Loucy (cell line): Measurements from ENCODE around the gene RAB15.

Experiments
- H2AFZ ChIP-seq: fragments of 200-600 bp; sonication (generic); 2 replicates; pipeline ENCODE4 v1.6.0; 2016; ENCODE audit warnings: antibody characterized with exemption, mild to moderate bottlenecking, low read length, moderate library complexity
- H3F3A ChIP-seq: fragments of 200-600 bp; 2 replicates; pipeline ENCODE4 v1.6.0; 2016; ENCODE audit warnings: antibody characterized with exemption, low read depth, mild to moderate bottlenecking
- H3K27me3 ChIP-seq: fragments of 200-600 bp; sonication (generic); 2 replicates; pipeline ENCODE4 v1.6.1; 2014; ENCODE audit warnings: low read length, mild to moderate bottlenecking; ENCODE audit not compliant: insufficient read depth, poor library complexity, severe bottlenecking
- H3K36me3 ChIP-seq: fragments of 200-600 bp; sonication (generic); 2 replicates; pipeline ENCODE4 v1.6.1; 2016; ENCODE audit warnings: low read length; ENCODE audit not compliant: insufficient read depth
- H3K4me1 ChIP-seq: fragments of 200-600 bp; sonication (generic); 2 replicates; pipeline ENCODE4 v1.5.1; 2014; ENCODE audit warnings: low read length, mild to moderate bottlenecking; ENCODE audit not compliant: insufficient read depth, poor library complexity, severe bottlenecking
- H3K4me2 ChIP-seq: fragments of 200-600 bp; sonication (generic); 2 replicates; pipeline ENCODE4 v1.6.0; 2014; ENCODE audit warnings: antibody characterized with exemption, low read length, low read depth, mild to moderate bottlenecking; ENCODE audit not compliant: poor library complexity, severe bottlenecking
- H3K4me3 ChIP-seq: fragments of 200-600 bp; sonication (generic); 2 replicates; pipeline ENCODE4 v1.5.1; 2014; ENCODE audit warnings: low read length, mild to moderate bottlenecking, mixed read lengths; ENCODE audit not compliant: poor library complexity, severe bottlenecking
- H3K79me2 ChIP-seq: fragments of 200-600 bp; sonication (generic); 2 replicates; pipeline ENCODE4 v1.6.1; 2014; ENCODE audit warnings: low read length; ENCODE audit not compliant: insufficient read depth
- H3K9ac ChIP-seq: fragments of 200-600 bp; sonication (generic); 2 replicates; pipeline ENCODE4 v1.6.0; 2014; ENCODE audit warnings: mild to moderate bottlenecking, low read depth, low read length, moderate library complexity; ENCODE audit not compliant: poor library complexity, severe bottlenecking
- H3K9me2 ChIP-seq: fragments of 200-600 bp; sonication (generic); replicated peaks from 2 replicates; pipeline ENCODE4 v1.6.1; 2016; ENCODE audit warnings: low read depth, low read length, mixed read lengths
- H3K9me3 ChIP-seq: fragments of 200-600 bp; sonication (generic); 2 replicates; pipeline ENCODE4 v1.6.1; 2014; ENCODE audit warnings: mild to moderate bottlenecking, antibody characterized with exemption, low read length, low read depth; ENCODE audit not compliant: insufficient read depth
- H4K20me1 ChIP-seq: fragments of 200-600 bp; sonication (generic); 2 replicates; pipeline ENCODE4 v1.6.0; 2014; ENCODE audit warnings: antibody characterized with exemption, low read length, mild to moderate bottlenecking; ENCODE audit not compliant: insufficient read depth, poor library complexity, severe bottlenecking
- CTCF ChIP-seq: fragments of 200-600 bp; sonication (generic); conservative IDR thresholded peaks from 2 replicates; pipeline ENCODE4 v1.5.1; 2014; ENCODE audit warnings: mild to moderate bottlenecking, antibody characterized with exemption, low read length
- EZH2phosphoT487 ChIP-seq: fragments of 200-600 bp; IDR thresholded peaks from 2 replicates; pipeline ENCODE4 v1.6.1; 2018; ENCODE audit warnings: antibody characterized with exemption, mild to moderate bottlenecking, moderate library complexity, borderline replicate concordance

RAB15 gene

GRCh38 chr14:64986648-64987437 is 14.7 kb upstream of the RAB15 start, which contains the start of gene FNTB:
Gene FNTB, plus strand, starts transcription at chr14:64986895. Its CDS starts 59 bp downstream, at chr14:64986954.
- Histone ChIP-seq H3K4me3 (peak within 1 kb of the TSS; percentile 80), H3K4me1 (peaks cover 47% of the 10 kb centered on the region), H3K9me2 (no peaks in the 10 kb centered on the region), H3K27me3 (no peaks in the 10 kb centered on the region), H3K9me3 (no peaks in the 10 kb centered on the region), H3K79me2 (peaks cover 44% of the 10 kb centered on the region), H2AFZ (peak within 1 kb of the TSS; percentile 83), H3F3A (peaks cover 5% of the 10 kb centered on the region; the same call in 1 of the 2 replicates), H3K9ac (peak within 1 kb of the TSS; percentile 87), H3K4me2 (peak within 1 kb of the TSS; percentile 86), H3K36me3 (no peaks in the 10 kb centered on the region), H4K20me1 (no peaks in the 10 kb centered on the region)
- TF ChIP-seq CTCF (peak; percentile 91), EZH2phosphoT487 (no peak)

- Histone ChIP-seq H3K4me1 (peaks cover 17% of the 10 kb centered on the region), H3K4me2 (peak overlapping the region; percentile 56), H3K4me3 (peak overlapping the region; percentile 20), H3K9ac (no peak overlapping the region), H3K79me2 (peaks cover 17% of the 10 kb centered on the region), H4K20me1 (no peaks in the 10 kb centered on the region), H2AFZ (peak overlapping the region; percentile 71; the same call in 1 of the 2 replicates), H3K9me3 (no peaks in the 10 kb centered on the region), H3K9me2 (no peaks in the 10 kb centered on the region), H3K36me3 (no peaks in the 10 kb centered on the region), H3F3A (no peaks in the 10 kb centered on the region), H3K27me3 (no peaks in the 10 kb centered on the region)
- TF ChIP-seq CTCF = peak; percentile 76
- TF ChIP-seq EZH2phosphoT487 = no peak
Observed at GRCh38 chr14:64983439-64984310, 11.5 kb upstream of the RAB15 start.

- TF ChIP-seq EZH2phosphoT487 (no peak), CTCF (no peak)
- Histone ChIP-seq H3K79me2 (no peaks in the 10 kb centered on the region), H3K27me3 (no peaks in the 10 kb centered on the region), H3K4me1 (no peaks in the 10 kb centered on the region), H3K4me2 (no peak overlapping the region), H3F3A (no peaks in the 10 kb centered on the region), H2AFZ (no peak overlapping the region), H3K4me3 (no peak overlapping the region), H3K36me3 (no peaks in the 10 kb centered on the region), H3K9me3 (no peaks in the 10 kb centered on the region), H3K9me2 (no peaks in the 10 kb centered on the region), H4K20me1 (no peaks in the 10 kb centered on the region), H3K9ac (no peak overlapping the region)
Observed at GRCh38 chr14:64979336-64980074, 7.4 kb upstream of the RAB15 start.
